Fibroblast of mammary gland (primary cell): Measurements from ENCODE around the gene BCL2.
A peak's percentile ranks its signal among the peaks of the same experiment; 100 is the strongest.

Experiments
- DNase-seq: peaks from one replicate; pipeline ENCODE4 v3.0.0-alpha.2; 2010; ENCODE audit warnings: low read depth
- H3K4me3 ChIP-seq: 2 replicates; pipeline ENCODE4 v1.5.1; 2011; ENCODE audit warnings: low read depth, mild to moderate bottlenecking, low read length, moderate library complexity; ENCODE audit not compliant: control insufficient read depth
- TF ChIP-seq, protein P1 (sequence below): conservative IDR thresholded peaks from 2 replicates; pipeline ENCODE4 v1.5.1; 2011; ENCODE audit warnings: low read depth, low read length, inconsistent platforms; ENCODE audit not compliant: control insufficient read depth, insufficient read depth

The BCL2 gene

DNA sequence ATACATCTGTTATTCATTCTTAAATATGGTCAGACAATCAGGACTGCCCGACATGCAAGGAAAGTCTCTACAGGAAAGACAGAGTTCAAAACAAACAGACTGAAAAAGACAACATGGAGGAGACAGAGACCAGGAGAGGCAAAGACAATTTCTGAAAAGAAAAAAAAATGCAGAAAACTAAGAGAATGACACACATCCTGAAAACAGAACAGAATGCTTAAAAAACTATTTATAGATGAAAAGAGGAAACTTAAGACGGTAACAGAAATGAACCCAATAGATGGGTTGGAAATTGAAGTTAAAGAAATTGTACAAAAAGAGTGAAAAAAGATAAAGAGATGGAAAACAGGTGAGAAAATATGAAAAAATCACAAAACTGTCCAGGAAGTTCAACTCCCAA is 95.7 kb downstream of the BCL2 start:
- no peak for DNase-seq
- no peak overlapping the region for H3K4me3 ChIP-seq
- TF ChIP-seq, protein P1, sequence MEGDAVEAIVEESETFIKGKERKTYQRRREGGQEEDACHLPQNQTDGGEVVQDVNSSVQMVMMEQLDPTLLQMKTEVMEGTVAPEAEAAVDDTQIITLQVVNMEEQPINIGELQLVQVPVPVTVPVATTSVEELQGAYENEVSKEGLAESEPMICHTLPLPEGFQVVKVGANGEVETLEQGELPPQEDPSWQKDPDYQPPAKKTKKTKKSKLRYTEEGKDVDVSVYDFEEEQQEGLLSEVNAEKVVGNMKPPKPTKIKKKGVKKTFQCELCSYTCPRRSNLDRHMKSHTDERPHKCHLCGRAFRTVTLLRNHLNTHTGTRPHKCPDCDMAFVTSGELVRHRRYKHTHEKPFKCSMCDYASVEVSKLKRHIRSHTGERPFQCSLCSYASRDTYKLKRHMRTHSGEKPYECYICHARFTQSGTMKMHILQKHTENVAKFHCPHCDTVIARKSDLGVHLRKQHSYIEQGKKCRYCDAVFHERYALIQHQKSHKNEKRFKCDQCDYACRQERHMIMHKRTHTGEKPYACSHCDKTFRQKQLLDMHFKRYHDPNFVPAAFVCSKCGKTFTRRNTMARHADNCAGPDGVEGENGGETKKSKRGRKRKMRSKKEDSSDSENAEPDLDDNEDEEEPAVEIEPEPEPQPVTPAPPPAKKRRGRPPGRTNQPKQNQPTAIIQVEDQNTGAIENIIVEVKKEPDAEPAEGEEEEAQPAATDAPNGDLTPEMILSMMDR: no peak

DNA sequence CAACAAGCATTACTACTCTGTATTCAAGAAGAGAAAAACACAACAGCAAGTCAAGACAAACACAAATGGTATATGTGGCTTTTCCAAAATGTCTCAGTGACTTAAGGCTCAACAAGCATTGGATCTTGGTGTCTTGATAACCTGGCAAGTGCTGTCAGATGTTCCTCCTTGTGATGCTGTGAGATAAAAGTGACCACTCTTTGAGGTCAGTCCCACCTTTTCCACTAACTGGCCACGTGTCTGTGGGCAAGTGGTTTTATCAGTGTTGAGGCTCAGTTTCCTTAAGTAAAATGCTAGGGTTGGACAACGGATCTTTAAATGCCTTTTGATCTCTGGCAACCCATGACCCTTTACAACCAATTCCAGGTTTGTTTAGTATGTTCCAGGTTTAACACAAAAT is 98.7 kb downstream of the BCL2 start:
- no peak overlapping the region for H3K4me3 ChIP-seq
- TF ChIP-seq, protein P1: no peak

DNA sequence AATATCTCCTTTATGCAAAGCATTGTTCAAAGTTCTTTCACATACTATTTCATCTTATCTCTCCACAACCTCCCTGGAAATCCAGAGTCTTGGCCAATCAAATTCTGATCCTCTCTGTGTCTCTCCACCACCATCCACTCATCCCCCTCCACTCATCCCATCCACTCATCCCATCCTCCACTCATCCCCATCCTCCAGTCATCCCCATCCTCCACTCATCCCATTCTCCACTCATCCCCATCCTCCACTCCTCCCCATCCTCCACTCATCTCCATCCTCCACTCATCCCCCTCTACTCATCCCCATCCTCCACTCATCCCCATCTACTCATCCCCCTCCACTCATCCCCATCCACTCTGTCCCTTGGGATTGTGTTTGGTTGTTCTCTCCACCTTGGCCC is 101.1 kb downstream of the BCL2 start:
- no peak for DNase-seq
- no peak overlapping the region for H3K4me3 ChIP-seq
- TF ChIP-seq, protein P1: no peak

More for the DNA sequence above, 98.7 kb downstream of the BCL2 start:
- DNase-seq: no peak

- no peak overlapping the region for H3K4me3 ChIP-seq
- no peak for DNase-seq
- TF ChIP-seq, protein P1: no peak
These were observed 102.9 kb downstream of the BCL2 start for GRCh38 chr18:63216516-63217311.

- TF ChIP-seq, protein P1: no peak
- no peak for DNase-seq
These were observed 105.5 kb downstream of the BCL2 start for GRCh38 chr18:63213936-63214671.

DNA sequence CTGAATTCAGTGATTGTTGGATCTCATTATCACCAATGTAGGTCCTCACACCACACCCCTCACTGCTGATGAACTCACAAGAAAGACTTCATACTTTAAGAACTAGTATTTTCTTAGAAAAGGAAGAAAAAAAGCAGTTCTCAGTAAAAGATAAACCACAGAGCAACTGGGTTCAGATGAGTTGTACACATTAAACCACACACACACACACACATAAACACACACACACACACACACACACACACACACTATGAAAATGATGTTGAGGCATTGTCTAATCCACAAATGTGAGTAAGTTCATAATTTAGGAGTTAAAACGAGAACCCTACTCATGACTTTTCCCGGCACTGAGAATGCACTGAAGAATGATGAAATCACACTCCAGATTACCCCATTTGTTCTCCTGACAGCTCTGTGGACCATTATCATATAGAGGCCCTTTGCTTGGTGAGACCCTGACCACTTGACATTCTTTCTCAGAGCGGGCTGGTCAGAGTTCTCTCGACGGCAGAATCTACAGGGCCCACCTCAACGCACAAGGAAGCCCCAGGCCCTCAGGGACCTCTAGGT is 106.2 kb downstream of the BCL2 start:
- TF ChIP-seq, protein P1: no peak
- peak; percentile 31 for DNase-seq
- no peak overlapping the region for H3K4me3 ChIP-seq

More at GRCh38 chr18:63213936-63214671, 105.5 kb downstream of the BCL2 start:
- H3K4me3 ChIP-seq: no peak overlapping the region
